H1 (cell line): ENCODE measurements around the gene LMX1B. TPM values are rescaled to one million over a fixed set of nuclear protein-coding genes. Genes with fewer than 3 reads are reported as not detected.

Experiments used
- polyA plus RNA-seq, 7 experiments: library from polyadenylated mRNA; depleted of rRNA in 3 of 7; stranded (reverse) in 5 of 7; unstranded in 2 of 7; fragments of >200 nt in 5 of 7; fragments of 200-250 nt in 2 of 7; gene quantifications; 1 replicate in 5 of 7; 2 replicates in 1 of 7; 4 replicates in 1 of 7; pipeline versions ENCODE4 v1.2.1 to v1.2.3, GENCODE V29; 2011 to 2013; ENCODE audit warnings: missing spikeins in 2 of 7, mixed read lengths in 2 of 7
- total RNA-seq: library from RNA; stranded (reverse); fragmentation: NEBNext Ultra II Directional; extraction: Animal tissue kit (Norgen Biotek cat#: 25700); gene quantifications from 2 replicates; pipeline ENCODE4 v1.2.1, GENCODE V29; 2021
- TF ChIP-seq, protein P1 (sequence below): fragments of 300-600 bp; sonication (generic); IDR thresholded peaks from 2 replicates; pipeline ENCODE4 v1.7.1; 2012; ENCODE audit warnings: low read length, moderate library complexity, mild to moderate bottlenecking, inconsistent platforms; ENCODE audit not compliant: insufficient replicate concordance
- TF ChIP-seq, protein P2 (sequence below), 3 experiments: IDR thresholded peaks; 1 replicate in 2 of 3; 2 replicates in 1 of 3; pipeline versions ENCODE4 v1.5.1 to v1.6.1; 2011; ENCODE audit warnings: low read length in 3 of 3, mild to moderate bottlenecking in 3 of 3, inconsistent platforms in 2 of 3, low read depth in 1 of 3, moderate library complexity in 1 of 3; ENCODE audit not compliant: insufficient read depth in 1 of 3; ENCODE audit errors: control extremely low read depth in 1 of 3

The LMX1B gene
- total and polyA plus RNA-seq, 2 of the 8 experiments (the other 6 are each of a cell fraction or from before 2014, with no cell fraction given) = 0.09 to 0.37 TPM

DNA sequence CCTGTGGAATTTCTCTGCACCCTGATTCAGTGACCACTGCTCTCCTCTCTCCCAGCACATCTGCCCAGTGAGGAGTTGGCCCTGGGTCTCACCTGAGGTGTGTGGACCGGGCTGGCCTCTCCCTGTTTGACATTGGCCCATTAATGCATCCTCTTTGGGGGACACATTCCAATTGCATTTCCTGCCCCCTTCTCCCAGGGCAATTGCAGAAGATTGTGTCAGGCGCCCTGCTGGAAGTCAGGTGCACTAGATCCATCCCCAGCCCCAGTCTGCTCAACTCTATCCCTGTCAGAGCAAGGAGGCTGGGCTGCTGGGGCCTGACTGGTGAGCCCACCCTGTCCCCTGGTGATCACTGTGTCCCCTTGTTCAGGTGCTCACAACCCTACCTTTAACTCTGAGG, 84.5 kb downstream of the LMX1B start (continued):
- TF ChIP-seq, protein P1, sequence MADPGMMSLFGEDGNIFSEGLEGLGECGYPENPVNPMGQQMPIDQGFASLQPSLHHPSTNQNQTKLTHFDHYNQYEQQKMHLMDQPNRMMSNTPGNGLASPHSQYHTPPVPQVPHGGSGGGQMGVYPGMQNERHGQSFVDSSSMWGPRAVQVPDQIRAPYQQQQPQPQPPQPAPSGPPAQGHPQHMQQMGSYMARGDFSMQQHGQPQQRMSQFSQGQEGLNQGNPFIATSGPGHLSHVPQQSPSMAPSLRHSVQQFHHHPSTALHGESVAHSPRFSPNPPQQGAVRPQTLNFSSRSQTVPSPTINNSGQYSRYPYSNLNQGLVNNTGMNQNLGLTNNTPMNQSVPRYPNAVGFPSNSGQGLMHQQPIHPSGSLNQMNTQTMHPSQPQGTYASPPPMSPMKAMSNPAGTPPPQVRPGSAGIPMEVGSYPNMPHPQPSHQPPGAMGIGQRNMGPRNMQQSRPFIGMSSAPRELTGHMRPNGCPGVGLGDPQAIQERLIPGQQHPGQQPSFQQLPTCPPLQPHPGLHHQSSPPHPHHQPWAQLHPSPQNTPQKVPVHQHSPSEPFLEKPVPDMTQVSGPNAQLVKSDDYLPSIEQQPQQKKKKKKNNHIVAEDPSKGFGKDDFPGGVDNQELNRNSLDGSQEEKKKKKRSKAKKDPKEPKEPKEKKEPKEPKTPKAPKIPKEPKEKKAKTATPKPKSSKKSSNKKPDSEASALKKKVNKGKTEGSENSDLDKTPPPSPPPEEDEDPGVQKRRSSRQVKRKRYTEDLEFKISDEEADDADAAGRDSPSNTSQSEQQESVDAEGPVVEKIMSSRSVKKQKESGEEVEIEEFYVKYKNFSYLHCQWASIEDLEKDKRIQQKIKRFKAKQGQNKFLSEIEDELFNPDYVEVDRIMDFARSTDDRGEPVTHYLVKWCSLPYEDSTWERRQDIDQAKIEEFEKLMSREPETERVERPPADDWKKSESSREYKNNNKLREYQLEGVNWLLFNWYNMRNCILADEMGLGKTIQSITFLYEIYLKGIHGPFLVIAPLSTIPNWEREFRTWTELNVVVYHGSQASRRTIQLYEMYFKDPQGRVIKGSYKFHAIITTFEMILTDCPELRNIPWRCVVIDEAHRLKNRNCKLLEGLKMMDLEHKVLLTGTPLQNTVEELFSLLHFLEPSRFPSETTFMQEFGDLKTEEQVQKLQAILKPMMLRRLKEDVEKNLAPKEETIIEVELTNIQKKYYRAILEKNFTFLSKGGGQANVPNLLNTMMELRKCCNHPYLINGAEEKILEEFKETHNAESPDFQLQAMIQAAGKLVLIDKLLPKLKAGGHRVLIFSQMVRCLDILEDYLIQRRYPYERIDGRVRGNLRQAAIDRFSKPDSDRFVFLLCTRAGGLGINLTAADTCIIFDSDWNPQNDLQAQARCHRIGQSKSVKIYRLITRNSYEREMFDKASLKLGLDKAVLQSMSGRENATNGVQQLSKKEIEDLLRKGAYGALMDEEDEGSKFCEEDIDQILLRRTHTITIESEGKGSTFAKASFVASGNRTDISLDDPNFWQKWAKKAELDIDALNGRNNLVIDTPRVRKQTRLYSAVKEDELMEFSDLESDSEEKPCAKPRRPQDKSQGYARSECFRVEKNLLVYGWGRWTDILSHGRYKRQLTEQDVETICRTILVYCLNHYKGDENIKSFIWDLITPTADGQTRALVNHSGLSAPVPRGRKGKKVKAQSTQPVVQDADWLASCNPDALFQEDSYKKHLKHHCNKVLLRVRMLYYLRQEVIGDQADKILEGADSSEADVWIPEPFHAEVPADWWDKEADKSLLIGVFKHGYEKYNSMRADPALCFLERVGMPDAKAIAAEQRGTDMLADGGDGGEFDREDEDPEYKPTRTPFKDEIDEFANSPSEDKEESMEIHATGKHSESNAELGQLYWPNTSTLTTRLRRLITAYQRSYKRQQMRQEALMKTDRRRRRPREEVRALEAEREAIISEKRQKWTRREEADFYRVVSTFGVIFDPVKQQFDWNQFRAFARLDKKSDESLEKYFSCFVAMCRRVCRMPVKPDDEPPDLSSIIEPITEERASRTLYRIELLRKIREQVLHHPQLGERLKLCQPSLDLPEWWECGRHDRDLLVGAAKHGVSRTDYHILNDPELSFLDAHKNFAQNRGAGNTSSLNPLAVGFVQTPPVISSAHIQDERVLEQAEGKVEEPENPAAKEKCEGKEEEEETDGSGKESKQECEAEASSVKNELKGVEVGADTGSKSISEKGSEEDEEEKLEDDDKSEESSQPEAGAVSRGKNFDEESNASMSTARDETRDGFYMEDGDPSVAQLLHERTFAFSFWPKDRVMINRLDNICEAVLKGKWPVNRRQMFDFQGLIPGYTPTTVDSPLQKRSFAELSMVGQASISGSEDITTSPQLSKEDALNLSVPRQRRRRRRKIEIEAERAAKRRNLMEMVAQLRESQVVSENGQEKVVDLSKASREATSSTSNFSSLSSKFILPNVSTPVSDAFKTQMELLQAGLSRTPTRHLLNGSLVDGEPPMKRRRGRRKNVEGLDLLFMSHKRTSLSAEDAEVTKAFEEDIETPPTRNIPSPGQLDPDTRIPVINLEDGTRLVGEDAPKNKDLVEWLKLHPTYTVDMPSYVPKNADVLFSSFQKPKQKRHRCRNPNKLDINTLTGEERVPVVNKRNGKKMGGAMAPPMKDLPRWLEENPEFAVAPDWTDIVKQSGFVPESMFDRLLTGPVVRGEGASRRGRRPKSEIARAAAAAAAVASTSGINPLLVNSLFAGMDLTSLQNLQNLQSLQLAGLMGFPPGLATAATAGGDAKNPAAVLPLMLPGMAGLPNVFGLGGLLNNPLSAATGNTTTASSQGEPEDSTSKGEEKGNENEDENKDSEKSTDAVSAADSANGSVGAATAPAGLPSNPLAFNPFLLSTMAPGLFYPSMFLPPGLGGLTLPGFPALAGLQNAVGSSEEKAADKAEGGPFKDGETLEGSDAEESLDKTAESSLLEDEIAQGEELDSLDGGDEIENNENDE = no peak
- TF ChIP-seq, protein P2, sequence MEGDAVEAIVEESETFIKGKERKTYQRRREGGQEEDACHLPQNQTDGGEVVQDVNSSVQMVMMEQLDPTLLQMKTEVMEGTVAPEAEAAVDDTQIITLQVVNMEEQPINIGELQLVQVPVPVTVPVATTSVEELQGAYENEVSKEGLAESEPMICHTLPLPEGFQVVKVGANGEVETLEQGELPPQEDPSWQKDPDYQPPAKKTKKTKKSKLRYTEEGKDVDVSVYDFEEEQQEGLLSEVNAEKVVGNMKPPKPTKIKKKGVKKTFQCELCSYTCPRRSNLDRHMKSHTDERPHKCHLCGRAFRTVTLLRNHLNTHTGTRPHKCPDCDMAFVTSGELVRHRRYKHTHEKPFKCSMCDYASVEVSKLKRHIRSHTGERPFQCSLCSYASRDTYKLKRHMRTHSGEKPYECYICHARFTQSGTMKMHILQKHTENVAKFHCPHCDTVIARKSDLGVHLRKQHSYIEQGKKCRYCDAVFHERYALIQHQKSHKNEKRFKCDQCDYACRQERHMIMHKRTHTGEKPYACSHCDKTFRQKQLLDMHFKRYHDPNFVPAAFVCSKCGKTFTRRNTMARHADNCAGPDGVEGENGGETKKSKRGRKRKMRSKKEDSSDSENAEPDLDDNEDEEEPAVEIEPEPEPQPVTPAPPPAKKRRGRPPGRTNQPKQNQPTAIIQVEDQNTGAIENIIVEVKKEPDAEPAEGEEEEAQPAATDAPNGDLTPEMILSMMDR (IDR thresholded peaks at IDR 0.05; ENCODE audit: control extremely low read depth in 1 of 3, insufficient read depth in 1 of 3, low read depth in 1 of 3, low read length in 3 of 3) = no peak
